Neural cell (in vitro differentiated cells): ENCODE measurements around the gene CDH4.

Source experiments
- EP300 ChIP-seq: fragments of 450-650 bp; conservative IDR thresholded peaks from 2 replicates; pipeline ENCODE4 v1.6.1; 2014; ENCODE audit warnings: antibody characterized with exemption, mild to moderate bottlenecking, moderate library complexity; ENCODE audit not compliant: poor library complexity, severe bottlenecking
- EZH2 ChIP-seq: fragments of 200-600, 300-800 bp; shearing (Covaris generic), sonication (generic); IDR thresholded peaks from 2 replicates; pipeline ENCODE4 v1.6.1; 2014; ENCODE audit warnings: antibody characterized with exemption, low read length, borderline replicate concordance, mild to moderate bottlenecking; ENCODE audit not compliant: insufficient read depth, poor library complexity, severe bottlenecking
- MXI1 ChIP-seq: fragments of 450-650 bp; conservative IDR thresholded peaks from 2 replicates; pipeline ENCODE4 v1.6.1; 2014; ENCODE audit warnings: antibody characterized with exemption, mild to moderate bottlenecking; ENCODE audit not compliant: poor library complexity, severe bottlenecking
- POLR2AphosphoS5 ChIP-seq: IDR thresholded peaks from 2 replicates; pipeline ENCODE4 v1.6.1; 2012
- RAD21 ChIP-seq: fragments of 450-650 bp; conservative IDR thresholded peaks from 2 replicates; pipeline ENCODE4 v1.6.1; 2014; ENCODE audit warnings: antibody characterized with exemption, mild to moderate bottlenecking, moderate library complexity
- REST ChIP-seq: IDR thresholded peaks from 2 replicates; pipeline ENCODE4 v1.6.1; 2012; ENCODE audit warnings: borderline replicate concordance
- SMC3 ChIP-seq: fragments of 450-650 bp; conservative IDR thresholded peaks from 2 replicates; pipeline ENCODE4 v1.6.1; 2014; ENCODE audit warnings: antibody characterized with exemption, mild to moderate bottlenecking, moderate library complexity; ENCODE audit not compliant: poor library complexity
- TAF1 ChIP-seq: IDR thresholded peaks from 2 replicates; pipeline ENCODE4 v1.6.1; 2012; ENCODE audit warnings: low read depth
- TF ChIP-seq, protein P1 (sequence below): fragments of 450-650 bp; IDR thresholded peaks from 2 replicates; pipeline ENCODE4 v1.5.1; 2014; ENCODE audit warnings: antibody characterized with exemption, mild to moderate bottlenecking, moderate library complexity; ENCODE audit not compliant: poor library complexity, severe bottlenecking

DNA sequence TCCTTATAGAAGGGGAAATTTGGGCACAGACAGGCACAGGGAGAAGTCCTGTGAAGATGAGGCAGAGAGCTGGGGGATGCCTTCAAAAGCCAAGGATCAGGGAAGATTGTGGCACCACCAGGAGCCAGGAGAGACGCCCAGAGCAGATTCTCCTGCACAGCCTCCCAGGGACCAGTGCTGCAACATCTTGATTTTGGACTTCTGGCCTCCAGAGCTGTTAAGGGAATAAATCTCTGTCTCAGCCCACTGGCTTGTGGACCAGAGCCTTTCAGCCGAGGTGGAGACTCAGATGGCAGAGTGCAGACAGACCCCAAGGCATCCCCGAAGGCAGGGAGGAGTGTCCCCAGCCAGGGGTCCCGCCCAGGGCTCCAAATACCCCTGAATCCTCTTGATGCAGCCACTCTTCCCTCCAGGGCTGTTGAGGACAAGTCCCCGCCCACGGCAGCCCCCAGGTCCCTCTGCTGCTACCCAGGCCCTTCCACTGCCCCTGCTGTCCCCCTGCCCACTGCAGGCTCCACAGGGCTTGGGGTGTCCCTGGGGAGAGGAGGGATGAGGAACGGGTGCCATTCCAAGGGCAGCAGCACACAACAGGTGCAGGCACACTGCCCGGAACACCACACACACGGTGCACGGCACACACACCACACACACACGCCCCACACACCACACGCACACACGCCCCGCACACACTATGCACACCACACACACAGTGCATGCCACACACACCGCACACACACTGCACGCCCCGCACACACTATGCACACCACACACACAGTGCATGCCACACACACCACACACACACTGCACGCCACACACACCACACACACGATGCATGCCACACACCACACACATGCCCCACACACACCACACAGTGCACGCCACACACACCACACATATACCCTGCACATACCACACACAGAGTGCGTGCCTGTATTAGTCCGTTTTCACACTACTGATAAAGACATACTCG lies 502.2 kb downstream of the CDH4 start:
- TF ChIP-seq, protein P1, sequence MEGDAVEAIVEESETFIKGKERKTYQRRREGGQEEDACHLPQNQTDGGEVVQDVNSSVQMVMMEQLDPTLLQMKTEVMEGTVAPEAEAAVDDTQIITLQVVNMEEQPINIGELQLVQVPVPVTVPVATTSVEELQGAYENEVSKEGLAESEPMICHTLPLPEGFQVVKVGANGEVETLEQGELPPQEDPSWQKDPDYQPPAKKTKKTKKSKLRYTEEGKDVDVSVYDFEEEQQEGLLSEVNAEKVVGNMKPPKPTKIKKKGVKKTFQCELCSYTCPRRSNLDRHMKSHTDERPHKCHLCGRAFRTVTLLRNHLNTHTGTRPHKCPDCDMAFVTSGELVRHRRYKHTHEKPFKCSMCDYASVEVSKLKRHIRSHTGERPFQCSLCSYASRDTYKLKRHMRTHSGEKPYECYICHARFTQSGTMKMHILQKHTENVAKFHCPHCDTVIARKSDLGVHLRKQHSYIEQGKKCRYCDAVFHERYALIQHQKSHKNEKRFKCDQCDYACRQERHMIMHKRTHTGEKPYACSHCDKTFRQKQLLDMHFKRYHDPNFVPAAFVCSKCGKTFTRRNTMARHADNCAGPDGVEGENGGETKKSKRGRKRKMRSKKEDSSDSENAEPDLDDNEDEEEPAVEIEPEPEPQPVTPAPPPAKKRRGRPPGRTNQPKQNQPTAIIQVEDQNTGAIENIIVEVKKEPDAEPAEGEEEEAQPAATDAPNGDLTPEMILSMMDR = no peak
- no peak for TF ChIP-seq EZH2
- no peak for TF ChIP-seq POLR2AphosphoS5
- TF ChIP-seq TAF1 = no peak
- TF ChIP-seq EP300 = no peak
- no peak for TF ChIP-seq RAD21
- TF ChIP-seq MXI1 = no peak
- TF ChIP-seq REST = no peak
- TF ChIP-seq SMC3 = no peak
